ENCODE data around the gene SRRM4.
A peak's percentile ranks its signal among the peaks of the same experiment; 100 is the strongest.

SRRM4 gene

GRCh38 chr12:119200601-119201000 is 219.3 kb downstream of the SRRM4 start:
- DNase-seq = no peak

DNA sequence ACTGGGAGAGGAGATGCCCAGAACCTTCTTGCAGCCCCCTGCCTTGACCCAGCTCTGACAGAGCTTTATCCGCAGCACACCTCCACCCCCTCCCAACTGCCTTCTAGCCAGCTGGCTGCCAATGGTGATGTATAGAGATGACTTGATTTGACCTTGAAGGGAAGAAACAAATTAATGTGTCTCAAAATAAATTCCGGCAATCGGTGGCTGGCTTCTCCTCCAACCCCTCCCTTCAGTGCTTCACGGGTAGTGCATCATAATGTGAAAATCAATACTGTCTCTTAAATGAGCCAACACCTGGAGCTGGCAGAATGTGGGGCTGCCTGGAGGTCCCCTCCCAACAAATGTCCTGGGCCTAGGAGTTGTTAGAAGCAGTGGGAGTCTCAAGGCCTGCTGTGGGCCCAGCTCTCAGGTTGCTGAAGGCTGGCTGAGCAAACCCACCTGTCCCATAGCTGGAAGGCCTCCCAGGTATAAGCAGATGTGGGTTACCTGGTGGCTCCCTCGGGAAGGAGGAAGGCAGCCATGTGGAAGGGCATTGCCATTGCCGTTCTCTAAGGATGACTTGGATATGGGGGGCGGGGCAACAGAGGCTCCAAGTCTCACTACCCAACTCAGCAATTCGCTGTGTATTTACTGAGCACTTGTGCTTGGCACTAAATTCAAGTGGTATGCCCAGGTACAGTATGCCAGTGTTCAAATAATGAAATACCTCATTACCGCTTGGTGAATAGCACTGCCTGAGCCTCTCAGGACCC is 220.6 kb downstream of the SRRM4 start:
- DNase-seq = peak in 1 of 58 donors; percentile 32

- DNase-seq = no peak
These were observed 221.2 kb downstream of the SRRM4 start for GRCh38 chr12:119202544-119202943.

DNA sequence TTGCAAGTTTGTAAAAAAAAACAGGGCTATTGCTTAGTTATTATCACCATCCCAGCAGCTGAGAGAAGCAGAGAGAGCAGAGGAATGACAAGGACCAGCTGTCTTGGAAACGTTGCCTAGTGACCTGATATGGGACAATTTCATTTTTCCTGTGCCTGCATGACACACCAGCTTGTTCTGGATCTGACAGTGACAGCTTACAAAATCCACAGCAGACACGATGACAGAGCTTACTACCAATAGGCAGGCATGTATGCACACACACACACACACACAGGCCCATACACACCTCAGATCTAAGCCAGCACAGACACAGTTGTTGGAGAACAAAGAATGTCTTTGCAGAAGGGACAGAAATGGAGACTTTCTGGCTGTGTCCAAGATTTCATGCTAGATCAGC is 222.8 kb downstream of the SRRM4 start:
- DNase-seq = peak in 17 of 58 donors; percentile 6 to 73 (median 24)

DNA sequence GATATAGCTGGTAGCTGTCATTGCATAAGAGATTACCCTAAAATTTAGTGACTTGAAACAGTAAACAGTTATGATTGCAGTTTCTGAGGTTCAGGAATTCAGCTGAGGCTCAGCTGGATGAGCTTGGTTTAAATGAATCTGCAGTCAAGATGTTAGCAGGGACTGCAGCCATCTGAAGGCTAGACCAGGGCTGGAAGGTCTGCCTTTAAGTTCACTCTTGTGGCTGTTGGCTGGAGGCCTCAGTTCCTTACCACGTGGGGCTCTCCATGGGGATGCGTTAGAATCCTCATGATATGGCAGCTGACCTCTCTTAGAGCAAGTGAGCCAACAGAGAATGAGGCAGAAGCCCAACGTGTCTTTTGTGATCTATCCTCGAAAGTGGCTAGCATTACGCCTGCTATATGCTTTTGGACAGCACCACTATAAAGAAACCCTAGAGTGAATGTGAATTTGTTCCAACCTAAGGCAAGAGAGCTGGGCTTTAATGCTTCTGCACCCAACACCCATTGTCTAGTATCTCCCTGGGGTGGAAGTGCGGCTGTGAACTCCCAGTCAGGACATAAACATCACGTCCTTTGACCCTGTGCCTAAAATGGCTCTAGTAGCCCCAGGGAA is 223.4 kb downstream of the SRRM4 start:
- no peak for DNase-seq

GRCh38 chr12:119206348-119207062 is 225.2 kb downstream of the SRRM4 start:
- peak in 1 of 58 donors; percentile 3 for DNase-seq

- no peak for DNase-seq
These were observed 225.8 kb downstream of the SRRM4 start for GRCh38 chr12:119207063-119207560.

- DNase-seq = peak in 49 of 58 donors; percentile 7 to 89 (median 54)
These were observed 227.3 kb downstream of the SRRM4 start for GRCh38 chr12:119208626-119209061.

DNA sequence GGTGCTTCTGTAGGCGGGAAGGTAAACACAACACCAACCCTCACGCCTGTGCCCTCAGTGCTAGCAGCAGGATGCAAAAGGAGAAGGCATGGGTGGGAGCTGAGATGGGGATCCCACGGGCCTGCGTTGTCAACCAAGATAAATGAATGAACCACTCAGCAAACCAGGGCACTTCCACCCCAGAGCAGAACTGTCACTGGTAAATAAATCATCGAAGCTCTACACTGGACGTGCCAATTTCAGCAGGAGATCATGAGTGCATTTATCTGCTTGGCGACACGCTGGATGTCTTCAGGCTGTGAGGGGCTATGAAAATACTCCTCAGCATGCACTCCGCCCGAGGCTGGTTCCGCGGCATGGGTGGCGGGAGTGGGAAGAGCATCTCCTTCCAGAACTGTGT is 230.5 kb downstream of the SRRM4 start:
- DNase-seq = no peak
